Stimulated activated CD4-positive, alpha-beta T cell treated with anti-CD3 and anti-CD28 coated beads, TNF-alpha, amount 100 ng/mL, for 24 hours (primary cell): ENCODE measurements around the gene ILRUN.
"Not testable (repeated sequence)": the region's sequence is repeated elsewhere in the genome, so short reads cannot be mapped to it uniquely, and the experiment has no call there.

Experiments used
- DNase-seq, 3 experiments: peaks; one replicate each; pipeline ENCODE4 v3.0.0-alpha.2; 2020; ENCODE audit warnings: low read depth in 3 of 3

Gene ILRUN

GRCh38 chr6:34665019-34665418 is 31.5 kb downstream of the ILRUN start:
- no peak for DNase-seq

GRCh38 chr6:34664256-34664971 is 32.2 kb downstream of the ILRUN start:
- DNase-seq: no peak

- no peak for DNase-seq
These were observed 32.7 kb downstream of the ILRUN start for GRCh38 chr6:34663831-34664255.

GRCh38 chr6:34663371-34663770 is 33.2 kb downstream of the ILRUN start:
- no peak for DNase-seq

GRCh38 chr6:34661357-34661756 is 35.2 kb downstream of the ILRUN start:
- DNase-seq: no peak

GRCh38 chr6:34658605-34659265 is 37.8 kb downstream of the ILRUN start:
- no peak for DNase-seq

GRCh38 chr6:34657979-34658480 is 38.5 kb downstream of the ILRUN start:
- not testable (repeated sequence) for DNase-seq

- no peak for DNase-seq
These were observed 39.1 kb downstream of the ILRUN start for GRCh38 chr6:34657307-34657978.

- no peak for DNase-seq
These were observed 39.6 kb downstream of the ILRUN start for GRCh38 chr6:34657037-34657306.

- DNase-seq: no peak
These were observed 40.1 kb downstream of the ILRUN start for GRCh38 chr6:34656378-34657036.

- DNase-seq: not testable (repeated sequence)
These were observed 40.6 kb downstream of the ILRUN start for GRCh38 chr6:34655876-34656377.

- no peak for DNase-seq
These were observed 42.4 kb downstream of the ILRUN start for GRCh38 chr6:34654061-34654710.

GRCh38 chr6:34652263-34652662 is 44.3 kb downstream of the ILRUN start:
- no peak for DNase-seq

- no peak for DNase-seq
These were observed 45.7 kb downstream of the ILRUN start for GRCh38 chr6:34650823-34651222.

- DNase-seq: not testable (repeated sequence)
These were observed 46.3 kb downstream of the ILRUN start for GRCh38 chr6:34650232-34650631.

- DNase-seq: no peak
These were observed 47.8 kb downstream of the ILRUN start for GRCh38 chr6:34648806-34649205.
